Endometrial microvascular endothelial cells (primary cell): ENCODE data around the gene CD300LF. TPM values are rescaled to one million over a fixed set of nuclear protein-coding genes. Genes with fewer than 3 reads are reported as not detected.

Experiments used
- in situ Hi-C: cut with HindIII; loops from 2 replicates; pipeline ENCODE4 v1.10.0; 2017; ENCODE audit warnings: low sequenced_read_pairs, low pct_unique_long_range_greater_than_20kb; ENCODE audit errors: inconsistent ontology term
- total RNA-seq: library from RNA; depleted of rRNA; stranded (reverse); fragments of >200 nt; gene quantifications from one replicate; pipeline ENCODE4 v1.2.3, GENCODE V29; 2015; ENCODE audit errors: inconsistent ontology term

The CD300LF gene
- total RNA-seq, 1 donor from 2014 or later = not detected

DNA sequence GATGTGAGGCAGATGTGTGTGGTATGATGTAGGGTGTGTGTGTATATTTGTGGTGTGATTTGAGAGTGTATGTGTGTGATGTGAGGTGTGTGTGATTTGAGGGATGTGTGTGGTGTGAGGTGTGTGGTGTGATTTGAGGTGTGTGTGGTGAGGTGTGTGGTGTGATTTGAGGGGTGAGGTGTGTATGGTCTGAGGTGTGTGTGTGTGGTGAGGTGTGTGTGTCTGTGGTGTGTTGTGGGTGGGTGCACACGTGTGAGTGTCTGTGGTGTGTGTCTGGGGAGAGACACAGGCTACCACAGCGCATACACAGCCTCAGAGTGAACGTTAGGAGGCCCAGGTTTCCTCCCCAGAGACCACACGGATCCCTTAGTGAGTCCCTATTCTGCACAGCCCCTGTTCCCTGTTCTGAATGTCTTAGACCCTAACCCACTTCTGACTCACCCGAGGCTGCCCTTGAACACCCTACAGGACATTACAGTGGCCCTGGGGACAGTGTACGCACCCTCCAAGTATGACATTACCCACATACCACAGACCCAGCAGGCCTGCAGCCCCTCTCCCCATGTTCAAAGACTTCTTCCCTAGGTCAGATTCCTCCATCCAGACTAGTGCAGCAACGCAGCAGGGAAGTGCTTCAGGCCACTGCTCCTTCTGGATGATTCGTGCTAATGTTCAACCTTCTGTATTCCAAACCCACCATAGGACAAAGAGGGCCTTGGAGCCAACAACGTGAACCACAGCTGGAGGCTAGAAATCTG is 20.8 kb upstream of the CD300LF start:
- in situ Hi-C loops = no loop called here

DNA sequence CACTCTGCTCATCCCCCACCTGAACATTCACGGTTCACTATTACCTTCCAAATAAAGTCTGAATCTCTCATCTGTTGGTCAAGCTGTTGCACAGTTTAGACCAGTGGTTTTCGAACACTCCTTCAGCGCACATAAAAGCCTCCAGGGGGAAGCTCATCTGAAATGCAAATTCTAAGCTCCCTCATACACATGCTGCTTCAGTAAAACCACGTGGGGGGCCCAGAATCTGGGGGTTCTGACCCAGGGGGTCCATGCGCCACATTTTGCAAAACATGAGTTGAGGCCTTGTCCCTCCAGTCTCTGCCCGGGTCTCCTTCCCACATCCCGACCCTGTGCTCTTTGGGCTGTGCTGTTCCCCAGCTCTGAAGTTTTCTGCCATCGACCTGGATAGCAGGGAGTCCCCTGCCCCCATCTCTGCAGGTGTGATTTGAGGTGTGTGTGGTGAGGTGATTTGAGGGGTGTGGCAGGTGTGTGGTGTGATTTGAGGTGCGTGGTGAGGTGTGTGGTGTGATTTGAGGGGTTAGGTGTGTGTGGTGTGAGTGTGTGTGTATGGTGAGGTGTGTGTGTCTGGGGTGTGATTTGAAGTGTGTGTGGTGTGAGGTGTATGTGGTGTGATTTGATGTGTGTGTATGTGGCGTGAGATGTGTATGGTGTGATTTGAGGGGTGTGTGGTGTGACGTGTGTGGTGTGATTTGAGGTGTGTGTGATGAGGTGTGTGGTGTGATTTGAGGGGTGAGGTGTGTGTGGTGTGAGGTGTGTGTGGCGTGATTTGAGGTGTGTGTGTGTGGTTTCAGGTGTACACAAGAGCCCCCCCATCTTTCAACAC is 19.5 kb upstream of the CD300LF start:
- in situ Hi-C loops = no loop called here

DNA sequence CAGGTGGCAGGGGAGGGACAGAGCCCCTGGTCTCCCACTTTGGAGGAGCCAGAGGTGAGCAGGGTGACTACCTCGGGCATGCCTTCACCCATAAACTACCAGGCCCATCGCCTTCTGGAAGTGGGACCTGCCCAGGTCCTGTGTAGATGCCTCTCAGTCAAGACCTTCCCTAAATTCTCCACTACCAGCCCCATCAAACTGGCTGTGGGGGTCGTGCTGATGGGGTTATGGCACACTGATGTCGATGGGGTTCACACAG is 18.6 kb upstream of the CD300LF start:
- in situ Hi-C loops = no loop called here

DNA sequence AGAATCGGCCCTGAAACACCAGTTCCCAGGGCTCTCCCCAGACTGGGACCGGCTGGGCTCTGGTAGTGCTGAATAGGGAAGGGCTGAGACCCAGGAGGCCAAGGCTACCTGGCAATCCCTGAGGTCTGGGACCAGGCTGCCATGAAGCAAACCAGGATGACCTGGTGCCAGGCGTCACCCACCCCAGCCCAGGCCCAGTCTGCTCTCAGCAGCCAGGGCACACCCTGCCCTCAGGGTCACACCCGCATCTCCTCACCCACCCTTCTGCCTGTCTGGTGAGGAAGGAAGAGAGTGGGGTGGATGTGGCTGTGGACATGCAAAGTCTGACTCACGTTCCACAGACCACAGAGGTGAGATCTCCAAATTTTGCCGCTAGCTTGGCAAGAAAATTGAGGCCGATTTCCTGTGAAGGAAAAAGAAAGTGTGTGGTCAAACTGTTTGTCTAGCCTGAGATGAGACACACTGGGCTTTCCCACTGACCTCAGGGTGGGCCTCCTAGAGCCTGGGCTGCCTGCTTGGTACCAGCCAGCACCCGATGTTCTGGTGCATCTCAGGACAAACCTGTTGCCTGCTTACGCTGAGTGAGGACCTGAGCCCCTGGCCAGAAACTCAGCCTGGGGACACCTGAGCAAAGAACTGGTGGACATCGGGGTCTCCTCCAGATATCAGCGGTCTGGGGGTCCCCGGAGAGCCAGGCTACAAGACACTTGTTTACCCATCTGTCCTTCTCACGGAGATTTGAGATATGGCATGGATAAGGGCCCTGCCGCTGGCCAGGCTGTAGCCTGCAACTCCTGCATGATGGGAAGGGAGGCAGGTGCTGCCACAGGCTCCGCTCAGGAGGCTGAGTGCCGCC is 18.0 kb upstream of the CD300LF start:
- in situ Hi-C loops = no loop called here

- in situ Hi-C loops = no loop called here
Measured at GRCh38 chr17:74729866-74730265, 17.1 kb upstream of the CD300LF start.

- in situ Hi-C loops = no loop called here
Measured at GRCh38 chr17:74729368-74729767, 16.6 kb upstream of the CD300LF start.

- in situ Hi-C loops = no loop called here
Measured at GRCh38 chr17:74728702-74729075, 16.0 kb upstream of the CD300LF start.

DNA sequence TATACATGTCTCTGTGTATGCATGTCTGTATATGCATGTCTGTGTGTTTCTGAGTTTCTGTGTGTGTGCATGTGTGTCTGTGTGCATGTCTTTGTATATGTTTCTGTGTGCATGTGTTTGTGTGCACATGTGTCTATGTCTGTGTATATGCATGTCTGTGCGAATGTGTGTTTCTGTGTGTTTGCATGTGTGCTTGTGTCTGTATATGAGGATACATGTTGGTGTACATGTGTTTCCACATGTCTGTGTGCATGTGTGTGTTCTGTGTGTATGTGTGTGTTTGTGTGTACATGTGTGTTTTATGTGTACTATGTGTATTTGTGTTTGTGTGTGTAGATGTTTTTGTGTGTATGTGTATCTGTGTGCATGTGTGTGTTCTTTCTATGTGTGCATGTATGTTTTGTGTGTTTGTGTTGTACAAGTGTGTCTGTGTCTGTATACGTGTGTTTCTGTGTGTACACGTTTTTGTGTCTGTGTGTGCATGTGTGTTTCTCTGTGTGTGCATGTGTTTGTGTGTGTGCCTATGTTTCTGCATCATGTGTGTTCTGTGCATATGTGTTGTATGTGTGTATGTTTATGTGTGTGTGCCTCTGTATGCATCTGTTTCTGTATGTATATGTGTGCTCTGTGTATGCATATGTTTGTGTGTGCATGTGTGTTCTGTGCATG is 15.4 kb upstream of the CD300LF start:
- in situ Hi-C loops = no loop called here

DNA sequence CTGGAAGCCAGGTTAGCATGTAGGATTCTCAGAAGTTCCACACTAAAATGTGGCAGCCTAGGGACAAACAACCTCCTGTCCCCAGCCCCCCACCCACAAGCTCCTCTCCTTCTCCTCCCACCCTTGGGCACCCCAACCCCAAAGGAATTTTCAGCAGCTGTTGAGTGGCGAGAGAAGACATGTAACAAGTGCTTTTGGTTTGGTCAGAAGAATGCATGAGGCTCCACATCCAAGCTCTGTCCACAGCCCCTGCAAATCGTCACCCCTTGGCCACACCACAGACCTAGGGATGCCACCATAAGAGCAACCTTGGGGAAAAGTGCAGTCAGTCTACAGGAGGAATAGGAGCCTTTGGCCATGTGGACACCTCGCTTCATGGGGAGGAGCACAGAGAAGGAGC is 12.4 kb upstream of the CD300LF start:
- in situ Hi-C loops = no loop called here

DNA sequence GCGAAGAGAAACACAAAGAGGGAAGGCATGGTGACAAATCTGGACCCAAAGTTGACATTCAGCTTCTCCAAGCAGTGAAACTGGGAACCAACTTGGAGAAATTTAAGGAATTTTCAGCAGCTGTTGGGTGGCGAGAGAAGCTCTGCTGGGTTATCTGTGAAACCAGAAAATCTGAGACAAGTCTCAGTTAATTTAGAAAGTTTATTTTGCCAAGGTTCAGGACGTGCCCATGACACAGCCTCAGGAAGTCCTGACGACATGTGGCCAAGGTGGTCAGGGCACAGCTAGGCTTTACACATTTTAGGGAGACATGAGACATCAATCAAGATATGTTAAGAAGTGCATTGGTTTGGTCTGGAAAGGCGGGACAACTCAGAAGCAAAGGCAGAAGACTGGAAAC is 11.2 kb upstream of the CD300LF start:
- in situ Hi-C loops = no loop called here

DNA sequence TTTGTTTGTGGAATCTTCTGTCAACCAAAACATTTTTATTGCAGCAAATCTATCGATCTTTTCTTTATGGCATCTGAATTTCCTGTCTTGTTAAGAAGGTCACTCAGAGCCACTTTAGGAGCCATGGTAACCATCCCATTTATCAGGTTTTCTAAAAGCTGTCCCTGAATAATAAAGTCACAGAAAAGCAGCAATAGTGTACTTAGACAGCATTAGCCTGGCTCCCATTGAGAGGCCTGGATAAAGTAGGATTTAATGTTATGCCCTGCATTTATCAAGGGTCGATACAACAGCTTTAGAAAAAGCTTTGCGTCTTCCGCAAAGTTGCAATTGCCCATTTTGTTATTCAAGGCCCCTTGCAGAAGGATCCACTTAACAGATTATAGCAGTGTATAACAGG is 10.1 kb upstream of the CD300LF start:
- in situ Hi-C loops = no loop called here

DNA sequence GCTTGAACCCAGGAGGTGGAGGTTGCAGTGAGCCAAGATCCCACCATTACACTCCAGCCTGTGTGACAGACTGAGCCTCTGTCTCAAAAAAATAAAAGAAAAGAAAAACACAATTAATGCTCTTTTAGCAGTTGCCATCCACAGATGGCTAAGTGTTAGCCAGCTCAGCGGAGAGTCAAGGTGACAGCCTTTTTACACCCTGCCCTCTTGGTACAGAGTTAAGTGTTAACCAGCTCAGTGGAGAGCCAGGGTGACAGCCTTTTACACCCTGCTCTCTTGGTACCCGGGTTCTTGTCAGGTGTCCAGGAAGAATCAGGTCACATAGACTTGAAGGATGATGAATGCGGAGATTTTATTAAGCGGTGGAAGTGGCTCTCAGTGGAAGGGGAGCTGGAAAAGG is 7.8 kb upstream of the CD300LF start:
- in situ Hi-C loops = no loop called here

GRCh38 chr17:74715144-74715543 is 2.4 kb upstream of the CD300LF start:
- in situ Hi-C loops = no loop called here

DNA sequence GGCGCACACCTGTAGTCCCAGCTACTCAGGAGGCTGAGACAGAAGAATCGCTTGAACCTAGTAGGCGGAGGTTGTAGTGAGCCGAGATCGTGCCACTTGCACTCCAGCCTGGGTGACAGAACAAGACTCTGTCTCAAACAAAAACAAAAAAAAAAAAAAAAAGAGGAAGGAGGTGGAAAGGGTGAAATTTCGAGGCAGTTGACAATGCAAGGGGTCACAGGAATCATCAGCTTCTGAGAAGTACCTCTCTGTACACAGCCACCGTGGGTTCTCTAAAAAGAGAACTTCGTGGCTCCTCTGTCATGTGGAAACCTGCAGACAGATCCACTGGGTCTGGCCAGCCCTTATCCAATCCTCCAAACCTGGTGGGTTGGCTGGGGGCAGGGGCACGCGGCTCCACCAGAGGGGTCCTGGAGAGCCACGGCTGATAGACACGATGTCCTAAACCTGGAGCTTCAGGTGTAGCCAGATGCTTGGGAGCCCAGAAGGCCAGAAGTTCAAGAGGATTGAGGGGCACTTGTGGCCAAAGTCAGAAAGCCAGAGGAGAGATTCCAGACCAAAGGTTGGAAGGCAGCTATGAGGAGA is 540 bp upstream of the CD300LF start:
- in situ Hi-C loops = no loop called here

DNA sequence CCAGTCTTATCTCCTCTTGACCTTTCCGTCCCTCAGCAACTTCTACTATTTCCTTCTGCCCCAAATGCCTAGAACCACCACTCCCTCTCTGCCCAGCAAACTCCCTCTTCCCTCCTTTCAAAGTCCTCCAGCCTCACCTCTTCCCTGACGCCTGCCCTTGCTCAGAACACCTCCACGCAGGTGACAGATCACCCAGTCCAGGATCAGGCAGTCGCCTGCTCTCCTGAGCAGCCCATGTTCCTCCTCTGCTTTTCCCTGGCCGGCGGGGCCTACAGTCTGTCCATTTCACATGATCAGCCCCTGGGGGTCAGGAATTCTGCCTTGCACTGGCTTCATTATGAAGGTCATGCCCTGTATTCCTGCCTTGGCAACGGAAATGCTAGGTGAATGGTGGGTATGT is 422 bp downstream of the CD300LF start:
- in situ Hi-C loops = no loop called here

- in situ Hi-C loops = no loop called here
Measured at GRCh38 chr17:74711058-74711824, 1.5 kb downstream of the CD300LF start.

DNA sequence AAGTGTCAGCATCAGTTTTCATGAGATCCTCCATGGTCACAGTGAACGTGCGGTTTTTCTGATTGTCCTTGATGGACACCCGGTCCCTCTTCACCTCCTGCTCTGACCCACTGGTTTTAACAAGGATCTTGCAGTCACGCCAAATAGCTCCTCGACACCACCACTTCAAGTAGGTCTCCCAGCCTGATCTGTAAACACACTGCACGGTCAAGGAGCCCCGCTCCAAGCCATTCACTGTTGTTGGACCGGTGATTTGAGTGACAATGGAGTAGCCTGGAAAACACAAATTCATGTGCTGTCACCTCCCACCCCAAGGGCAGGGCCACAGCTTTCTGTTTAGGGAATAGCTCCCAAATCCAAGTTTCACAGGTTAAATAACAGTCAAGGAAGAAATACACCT is 8.2 kb downstream of the CD300LF start:
- in situ Hi-C loops = no loop called here

DNA sequence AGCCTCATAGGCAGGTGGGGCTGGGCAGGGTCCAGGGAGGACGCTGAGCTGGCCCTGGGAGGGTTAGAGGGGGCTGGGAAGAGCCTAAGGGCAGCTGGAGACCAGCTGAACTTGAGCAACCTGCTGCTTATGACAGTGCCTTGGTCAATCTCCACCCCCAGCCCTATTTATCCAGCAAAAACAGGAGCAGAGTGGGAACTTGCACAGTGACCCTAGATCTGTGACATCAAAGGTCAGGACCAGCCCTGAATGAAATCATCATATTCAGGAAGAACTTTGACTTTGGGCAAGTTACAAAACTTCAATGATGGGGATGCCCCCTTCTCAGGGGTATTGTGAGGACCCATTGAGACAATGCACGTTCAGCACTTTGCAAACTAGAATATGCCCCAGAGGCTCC is 9.4 kb downstream of the CD300LF start:
- in situ Hi-C loops = no loop called here
